ENCODE data around the gene TNS1. TPM values are rescaled to one million over a fixed set of nuclear protein-coding genes. Genes with fewer than 3 reads are reported as not detected.
A peak's percentile ranks its signal among the peaks of the same experiment; 100 is the strongest.

Gene TNS1
- total RNA-seq, 2 donors from 2014 or later: 0.80 to 16.8 TPM

- DNase-seq (no peak), ATAC-seq (no peak)
- H3K4me3 Mint-ChIP-seq: no peak overlapping the region
- no peak overlapping the region for H3K27ac Mint-ChIP-seq
- H3K27me3 Mint-ChIP-seq: peaks cover 57% of the 10 kb centered on the region
- H3K4me1 Mint-ChIP-seq: peaks cover 8% of the 10 kb centered on the region
- H3K9me3 ChIP-seq (ENCODE audit: control insufficient read depth, low read length, poor library complexity, severe bottlenecking): no peaks in the 10 kb centered on the region
- H3K36me3 Mint-ChIP-seq (ENCODE audit: low read depth): peaks cover 2% of the 10 kb centered on the region
These were observed 7.0 kb downstream of the TNS1 start for GRCh38 chr2:217995731-217996231.

- Mint-ChIP-seq H3K4me1 (peaks cover 8% of the 10 kb centered on the region), H3K36me3 (ENCODE audit: low read depth) (peaks cover 2% of the 10 kb centered on the region), H3K27me3 (peaks cover 50% of the 10 kb centered on the region), H3K27ac (no peak overlapping the region), H3K4me3 (no peak overlapping the region)
- ATAC-seq (no peak), DNase-seq (no peak)
- H3K9me3 ChIP-seq (ENCODE audit: control insufficient read depth, low read length, poor library complexity, severe bottlenecking): no peaks in the 10 kb centered on the region
These were observed 8.0 kb downstream of the TNS1 start for GRCh38 chr2:217994776-217995274.

- Mint-ChIP-seq H3K27me3 (peaks cover 52% of the 10 kb centered on the region), H3K27ac (no peak overlapping the region), H3K36me3 (ENCODE audit: low read depth) (peaks cover 2% of the 10 kb centered on the region), H3K4me1 (peaks cover 8% of the 10 kb centered on the region), H3K4me3 (no peak overlapping the region)
- H3K9me3 ChIP-seq (ENCODE audit: control insufficient read depth, low read length, poor library complexity, severe bottlenecking): no peaks in the 10 kb centered on the region
- ATAC-seq (peak; percentile 69), DNase-seq (peak; percentile 15 to 40 (median 36))
These were observed 8.9 kb downstream of the TNS1 start for GRCh38 chr2:217993817-217994463.

- peaks cover 11% of the 10 kb centered on the region for H3K4me1 Mint-ChIP-seq
- no peak overlapping the region for H3K27ac Mint-ChIP-seq
- H3K9me3 ChIP-seq (ENCODE audit: control insufficient read depth, low read length, poor library complexity, severe bottlenecking): no peaks in the 10 kb centered on the region
- peaks cover 52% of the 10 kb centered on the region for H3K27me3 Mint-ChIP-seq
- H3K4me3 Mint-ChIP-seq: no peak overlapping the region
- DNase-seq: no peak
- H3K36me3 Mint-ChIP-seq (ENCODE audit: low read depth): peaks cover 2% of the 10 kb centered on the region
- ATAC-seq: no peak
These were observed 9.7 kb downstream of the TNS1 start for GRCh38 chr2:217993138-217993537.

GRCh38 chr2:217992061-217992460, 10.7 kb downstream of the TNS1 start:
- Mint-ChIP-seq H3K4me1 (peaks cover 7% of the 10 kb centered on the region), H3K4me3 (no peak overlapping the region), H3K27ac (no peak overlapping the region), H3K36me3 (ENCODE audit: low read depth) (peaks cover 2% of the 10 kb centered on the region), H3K27me3 (peaks cover 49% of the 10 kb centered on the region)
- H3K9me3 ChIP-seq (ENCODE audit: control insufficient read depth, low read length, poor library complexity, severe bottlenecking): no peaks in the 10 kb centered on the region
- DNase-seq: no peak
- no peak for ATAC-seq

GRCh38 chr2:217990791-217991465, 11.9 kb downstream of the TNS1 start:
- DNase-seq: no peak
- H3K4me1 Mint-ChIP-seq: peaks cover 7% of the 10 kb centered on the region
- peaks cover 2% of the 10 kb centered on the region for H3K36me3 Mint-ChIP-seq (ENCODE audit: low read depth)

GRCh38 chr2:217990389-217990788, 12.4 kb downstream of the TNS1 start:
- no peak overlapping the region for H3K27ac Mint-ChIP-seq
- H3K36me3 Mint-ChIP-seq (ENCODE audit: low read depth): peaks cover 2% of the 10 kb centered on the region
- DNase-seq (no peak), ATAC-seq (no peak)
- no peaks in the 10 kb centered on the region for H3K9me3 ChIP-seq (ENCODE audit: control insufficient read depth, low read length, poor library complexity, severe bottlenecking)
- peaks cover 7% of the 10 kb centered on the region for H3K4me1 Mint-ChIP-seq
- H3K27me3 Mint-ChIP-seq: peaks cover 42% of the 10 kb centered on the region
- H3K4me3 Mint-ChIP-seq: no peak overlapping the region

More at GRCh38 chr2:217990791-217991465, 11.9 kb downstream of the TNS1 start:
- no peak for ATAC-seq
- Mint-ChIP-seq H3K27me3 (peaks cover 42% of the 10 kb centered on the region), H3K27ac (no peak overlapping the region), H3K4me3 (no peak overlapping the region)
- no peaks in the 10 kb centered on the region for H3K9me3 ChIP-seq (ENCODE audit: control insufficient read depth, low read length, poor library complexity, severe bottlenecking)

- no peaks in the 10 kb centered on the region for H3K9me3 ChIP-seq (ENCODE audit: control insufficient read depth, low read length, poor library complexity, severe bottlenecking)
- Mint-ChIP-seq H3K27me3 (peaks cover 42% of the 10 kb centered on the region), H3K4me1 (peaks cover 7% of the 10 kb centered on the region), H3K36me3 (ENCODE audit: low read depth) (peaks cover 2% of the 10 kb centered on the region), H3K27ac (peak overlapping the region; percentile 85), H3K4me3 (no peak overlapping the region)
- ATAC-seq: no peak
- DNase-seq: no peak
These were observed 13.4 kb downstream of the TNS1 start for GRCh38 chr2:217989221-217989948.

- Mint-ChIP-seq H3K36me3 (ENCODE audit: low read depth) (peaks cover 2% of the 10 kb centered on the region), H3K27ac (peak overlapping the region; percentile 85), H3K4me3 (no peak overlapping the region), H3K27me3 (peaks cover 42% of the 10 kb centered on the region), H3K4me1 (peaks cover 7% of the 10 kb centered on the region)
- ATAC-seq: no peak
- no peaks in the 10 kb centered on the region for H3K9me3 ChIP-seq (ENCODE audit: control insufficient read depth, low read length, poor library complexity, severe bottlenecking)
- DNase-seq: no peak
These were observed 14.0 kb downstream of the TNS1 start for GRCh38 chr2:217988840-217989204.

GRCh38 chr2:217988014-217988839, 14.6 kb downstream of the TNS1 start:
- DNase-seq: peak; percentile 14 to 59 (median 30)
- no peak overlapping the region for H3K4me3 Mint-ChIP-seq
- peak; percentile 69 for ATAC-seq
- peak overlapping the region; percentile 85 for H3K27ac Mint-ChIP-seq
- peaks cover 7% of the 10 kb centered on the region for H3K4me1 Mint-ChIP-seq
- peaks cover 2% of the 10 kb centered on the region for H3K36me3 Mint-ChIP-seq (ENCODE audit: low read depth)
- no peaks in the 10 kb centered on the region for H3K9me3 ChIP-seq (ENCODE audit: control insufficient read depth, low read length, poor library complexity, severe bottlenecking)
- peaks cover 37% of the 10 kb centered on the region for H3K27me3 Mint-ChIP-seq

GRCh38 chr2:217987391-217987790, 15.4 kb downstream of the TNS1 start:
- peaks cover 1% of the 10 kb centered on the region for H3K36me3 Mint-ChIP-seq (ENCODE audit: low read depth)
- DNase-seq (no peak), ATAC-seq (no peak)
- no peaks in the 10 kb centered on the region for H3K9me3 ChIP-seq (ENCODE audit: control insufficient read depth, low read length, poor library complexity, severe bottlenecking)
- H3K27me3 Mint-ChIP-seq: peaks cover 30% of the 10 kb centered on the region
- no peak overlapping the region for H3K27ac Mint-ChIP-seq
- H3K4me1 Mint-ChIP-seq: peaks cover 4% of the 10 kb centered on the region
- H3K4me3 Mint-ChIP-seq: no peak overlapping the region

GRCh38 chr2:217986256-217986961, 16.4 kb downstream of the TNS1 start:
- H3K27me3 Mint-ChIP-seq: peaks cover 21% of the 10 kb centered on the region
- ATAC-seq (no peak), DNase-seq (no peak)
- H3K27ac Mint-ChIP-seq: no peak overlapping the region
- H3K36me3 Mint-ChIP-seq (ENCODE audit: low read depth): no peaks in the 10 kb centered on the region
- H3K9me3 ChIP-seq (ENCODE audit: control insufficient read depth, low read length, poor library complexity, severe bottlenecking): no peaks in the 10 kb centered on the region
- peaks cover 4% of the 10 kb centered on the region for H3K4me1 Mint-ChIP-seq
- H3K4me3 Mint-ChIP-seq: no peak overlapping the region
